SK-N-MC (cell line): Measurements from ENCODE around the gene IQCM.

Source experiments
- DNase-seq: peaks from one replicate; pipeline ENCODE4 v3.0.0-alpha.2; 2011; ENCODE audit warnings: low read depth, low spot score
- H3K27ac ChIP-seq: fragments of 200-600 bp; sonication (generic); 2 replicates; pipeline ENCODE4 v1.5.1; 2016; ENCODE audit warnings: mixed run types
- H3K36me3 ChIP-seq: fragments of 200-600 bp; sonication (generic); 2 replicates; pipeline ENCODE4 v1.6.1; 2017; ENCODE audit warnings: antibody characterized with exemption, low read length, mixed read lengths; ENCODE audit not compliant: insufficient read depth
- H3K4me3 ChIP-seq: fragments of 200-600 bp; sonication (generic); 2 replicates; pipeline ENCODE4 v1.5.1; 2016
- H3K9ac ChIP-seq: fragments of 200-600 bp; sonication (generic); 2 replicates; pipeline ENCODE4 v1.8.0; 2017; ENCODE audit warnings: mixed run types, mixed read lengths; ENCODE audit not compliant: insufficient read length
- H3K9me3 ChIP-seq: fragments of 200-600 bp; sonication (generic); 2 replicates; pipeline ENCODE4 v1.6.1; 2017; ENCODE audit warnings: low read depth, mild to moderate bottlenecking, antibody characterized with exemption, low read length, moderate library complexity, mixed read lengths
- EZH2 ChIP-seq: fragments of 200-600 bp; sonication (generic); IDR thresholded peaks from one replicate; pipeline ENCODE4 v1.6.1; 2017; ENCODE audit warnings: antibody characterized with exemption
- FOXP2 ChIP-seq: optimal IDR thresholded peaks from 2 replicates; pipeline ENCODE3; 2011; ENCODE audit warnings: mild to moderate bottlenecking, moderate library complexity; ENCODE audit not compliant: insufficient read depth; ENCODE audit errors: extremely low read length, control extremely low read depth
- POLR2AphosphoS5 ChIP-seq: IDR thresholded peaks from 2 replicates; pipeline ENCODE4 v1.6.1; 2012; ENCODE audit warnings: mild to moderate bottlenecking, low read depth, low read length, borderline replicate concordance

Gene IQCM

DNA sequence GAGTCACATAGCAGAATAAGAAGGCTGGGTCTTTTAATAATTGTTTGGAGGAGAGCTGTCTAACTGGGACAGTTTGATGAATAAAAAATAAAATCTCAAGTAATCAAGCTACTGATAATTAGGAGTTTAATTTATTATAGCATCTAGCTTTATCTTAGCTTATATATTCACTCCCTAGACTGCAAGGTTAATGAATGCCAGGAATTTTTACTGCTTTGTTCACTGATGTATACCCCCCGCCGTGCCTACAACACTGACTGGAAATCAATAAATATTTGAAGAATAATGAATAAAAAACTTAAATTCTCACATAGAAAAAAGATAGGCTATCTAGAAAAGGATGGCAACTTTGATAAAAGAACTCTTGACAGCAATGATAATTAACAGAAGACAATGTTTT is 59.7 kb downstream of the IQCM start:
- H3K4me3 ChIP-seq: no peak overlapping the region

DNA sequence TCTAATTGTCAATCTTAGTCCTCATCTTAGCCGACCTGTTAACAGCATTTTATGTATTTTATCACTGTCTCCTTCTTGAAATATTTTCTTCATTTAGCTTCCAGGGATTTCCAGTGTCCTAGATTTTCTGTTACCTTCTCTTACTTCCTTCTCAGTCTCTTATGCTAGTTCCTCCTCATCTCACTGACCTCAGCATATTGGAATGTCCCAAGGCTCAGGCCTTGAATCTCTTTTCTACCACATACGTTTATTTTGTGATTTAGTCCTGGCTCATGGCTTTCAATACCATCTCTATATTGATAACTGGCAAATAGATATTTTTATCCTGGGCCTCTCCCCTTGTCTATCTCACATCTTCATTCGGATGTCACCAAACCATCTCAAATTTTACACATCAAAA is 61.1 kb downstream of the IQCM start:
- no peak for TF ChIP-seq EZH2
- TF ChIP-seq POLR2AphosphoS5: no peak
- no peak for TF ChIP-seq FOXP2
- H3K36me3 ChIP-seq: no peaks in the 10 kb centered on the region
- no peak overlapping the region for H3K27ac ChIP-seq
- no peak overlapping the region for H3K4me3 ChIP-seq
- no peaks in the 10 kb centered on the region for H3K9me3 ChIP-seq
- H3K9ac ChIP-seq: no peak overlapping the region
- no peak for DNase-seq

More for the DNA sequence above, 59.7 kb downstream of the IQCM start:
- no peak overlapping the region for H3K9ac ChIP-seq
- H3K27ac ChIP-seq: no peak overlapping the region
- no peak for TF ChIP-seq POLR2AphosphoS5
- no peak for TF ChIP-seq FOXP2
- no peak for TF ChIP-seq EZH2
- H3K36me3 ChIP-seq: no peaks in the 10 kb centered on the region
- no peak for DNase-seq
- no peaks in the 10 kb centered on the region for H3K9me3 ChIP-seq

GRCh38 chr4:149752729-149753128 is 62.9 kb downstream of the IQCM start:
- no peak for DNase-seq
- Histone ChIP-seq H3K36me3 (no peaks in the 10 kb centered on the region), H3K9ac (no peak overlapping the region), H3K9me3 (no peaks in the 10 kb centered on the region), H3K27ac (no peak overlapping the region), H3K4me3 (no peak overlapping the region)
- TF ChIP-seq FOXP2 (no peak), POLR2AphosphoS5 (no peak), EZH2 (no peak)

DNA sequence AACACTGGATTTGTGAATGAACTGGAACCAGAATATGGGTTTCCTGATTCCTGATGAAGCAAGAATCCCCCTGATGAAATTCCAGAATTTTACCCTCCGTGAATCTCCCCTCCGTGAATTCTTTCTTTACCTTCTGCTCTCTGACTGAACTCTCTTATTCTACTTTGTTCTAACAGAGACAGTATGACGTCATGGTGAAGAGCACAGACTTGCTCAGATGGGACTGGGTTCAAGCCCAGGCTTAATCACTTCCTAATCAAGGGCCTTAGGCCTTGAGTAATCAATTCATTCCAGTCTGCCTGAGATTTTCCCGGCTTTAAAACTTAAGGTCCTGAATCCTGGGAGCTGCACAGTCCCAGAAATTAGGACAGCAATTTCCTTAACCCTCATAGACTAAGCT is 64.5 kb downstream of the IQCM start:
- no peak overlapping the region for H3K27ac ChIP-seq
- H3K9ac ChIP-seq: no peak overlapping the region
- no peaks in the 10 kb centered on the region for H3K9me3 ChIP-seq
- H3K4me3 ChIP-seq: no peak overlapping the region
- DNase-seq: no peak
- no peaks in the 10 kb centered on the region for H3K36me3 ChIP-seq
- TF ChIP-seq FOXP2 (no peak), EZH2 (no peak), POLR2AphosphoS5 (no peak)

GRCh38 chr4:149749784-149750183 is 65.9 kb downstream of the IQCM start:
- TF ChIP-seq EZH2 (no peak), FOXP2 (no peak), POLR2AphosphoS5 (no peak)
- Histone ChIP-seq H3K27ac (no peak overlapping the region), H3K4me3 (no peak overlapping the region), H3K36me3 (no peaks in the 10 kb centered on the region), H3K9me3 (no peaks in the 10 kb centered on the region), H3K9ac (no peak overlapping the region)
- DNase-seq: no peak

GRCh38 chr4:149747646-149748045 is 68.0 kb downstream of the IQCM start:
- Histone ChIP-seq H3K9me3 (no peaks in the 10 kb centered on the region), H3K27ac (no peak overlapping the region), H3K4me3 (no peak overlapping the region), H3K9ac (no peak overlapping the region), H3K36me3 (no peaks in the 10 kb centered on the region)
- DNase-seq: no peak
- TF ChIP-seq POLR2AphosphoS5 (no peak), EZH2 (no peak), FOXP2 (no peak)

DNA sequence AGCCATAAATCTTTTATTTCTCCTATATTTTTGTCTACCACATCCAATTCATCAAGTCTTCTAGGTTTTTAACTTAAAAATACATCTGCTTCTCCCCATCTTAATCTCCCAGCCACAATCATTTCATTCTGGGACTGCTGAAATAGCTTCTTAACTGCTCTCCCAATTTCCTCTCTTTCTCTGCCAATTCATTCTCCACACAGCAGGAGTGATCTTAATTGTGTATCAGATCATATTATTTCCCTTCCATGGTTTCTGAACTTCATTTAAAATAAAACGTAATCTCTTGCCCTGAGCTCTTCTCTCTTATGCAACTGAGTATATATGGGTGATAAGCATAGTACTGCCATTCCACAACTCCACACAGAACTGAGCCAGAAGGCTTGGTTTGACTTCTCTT is 69.4 kb downstream of the IQCM start:
- no peaks in the 10 kb centered on the region for H3K36me3 ChIP-seq
- peak; percentile 82 for DNase-seq
- TF ChIP-seq POLR2AphosphoS5 (no peak), FOXP2 (peak; percentile 33), EZH2 (no peak)

DNA sequence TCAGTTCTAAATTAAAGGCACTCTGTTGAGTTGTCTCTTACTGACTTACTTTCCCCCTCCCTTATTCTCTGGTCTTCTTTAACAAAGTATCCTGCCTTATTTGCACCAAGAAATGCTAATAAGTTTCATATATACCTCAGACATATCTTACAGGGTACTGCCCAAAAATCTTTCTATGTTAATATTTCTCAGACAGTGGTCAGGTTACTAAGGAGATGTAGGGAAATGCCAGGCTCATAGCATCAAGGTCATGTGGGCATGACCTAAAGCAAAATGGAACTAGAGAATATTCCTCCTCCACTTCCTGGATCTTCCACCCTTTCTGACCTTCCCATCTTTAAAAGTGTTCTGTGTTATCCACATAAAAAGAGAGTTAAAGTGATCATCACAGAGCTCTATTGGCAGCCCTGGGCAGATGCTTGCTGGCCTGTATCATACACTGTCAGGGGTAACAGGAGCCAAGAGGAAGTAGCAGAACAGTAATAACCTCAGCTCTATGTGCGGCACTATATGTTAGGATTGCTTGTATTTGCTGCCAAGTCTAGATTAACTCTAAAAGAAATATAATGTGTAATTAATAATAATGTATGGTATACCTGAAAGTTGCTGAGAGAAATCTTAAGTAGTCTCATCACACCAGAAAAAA is 74.3 kb downstream of the IQCM start:
- Histone ChIP-seq H3K9me3 (no peaks in the 10 kb centered on the region), H3K27ac (peak overlapping the region; percentile 69; the same call in 1 of the 2 replicates), H3K36me3 (no peaks in the 10 kb centered on the region), H3K9ac (no peak overlapping the region), H3K4me3 (no peak overlapping the region)
- no peak for TF ChIP-seq EZH2
- no peak for TF ChIP-seq POLR2AphosphoS5
- TF ChIP-seq FOXP2: no peak
- DNase-seq: no peak

More for the DNA sequence above, 69.4 kb downstream of the IQCM start:
- Histone ChIP-seq H3K9me3 (no peaks in the 10 kb centered on the region), H3K27ac (peak overlapping the region; percentile 40), H3K9ac (no peak overlapping the region), H3K4me3 (peak overlapping the region; percentile 8; the same call in 1 of the 2 replicates)

- TF ChIP-seq FOXP2 (no peak), EZH2 (no peak)
- no peak overlapping the region for H3K27ac ChIP-seq
- no peak overlapping the region for H3K9ac ChIP-seq
- no peaks in the 10 kb centered on the region for H3K36me3 ChIP-seq
- no peaks in the 10 kb centered on the region for H3K9me3 ChIP-seq
- DNase-seq: no peak
- H3K4me3 ChIP-seq: no peak overlapping the region
These were observed 77.5 kb downstream of the IQCM start for GRCh38 chr4:149738156-149738555.
